Keratinocyte (primary cell): Measurements from ENCODE around the gene CAT.

Source experiments
- CTCF ChIP-seq, 3 experiments: IDR thresholded peaks in 1 of 3; conservative IDR thresholded peaks in 1 of 3; optimal IDR thresholded peaks in 1 of 3; 2 replicates in 2 of 3; 3 replicates in 1 of 3; pipeline versions ENCODE3 to v1.5.1; 2011; ENCODE audit warnings: low read length in 3 of 3, mild to moderate bottlenecking in 3 of 3, moderate library complexity in 2 of 3, control low read depth in 1 of 3, inconsistent platforms in 1 of 3; ENCODE audit not compliant: insufficient read depth in 2 of 3; ENCODE audit errors: extremely low read depth in 1 of 3
- EZH2 ChIP-seq: IDR thresholded peaks from one replicate; pipeline ENCODE4 v1.6.1; 2012; ENCODE audit warnings: inconsistent platforms, mild to moderate bottlenecking, low read length, moderate library complexity

- TF ChIP-seq CTCF (optimal IDR thresholded peaks at IDR 0.05 in 1 of 3, IDR thresholded peaks at IDR 0.05 in 1 of 3, conservative IDR thresholded peaks at IDR 0.05 in 1 of 3; ENCODE audit: extremely low read depth in 1 of 3, insufficient read depth in 2 of 3, low read length in 3 of 3) (no peak), EZH2 (no peak)
These were observed 75.1 kb downstream of the CAT start, which contains the start of gene ELF5 for GRCh38 chr11:34513682-34514449.
